ENCODE measurements around the gene PLPP6. TPM values are rescaled to one million over a fixed set of nuclear protein-coding genes. Genes with fewer than 3 reads are reported as not detected.

PLPP6 gene
- total and polyA plus RNA-seq, 2 donors (not counting 1 experiment from before 2014, with no cell fraction given) = 6.3 to 14.3 TPM

DNA sequence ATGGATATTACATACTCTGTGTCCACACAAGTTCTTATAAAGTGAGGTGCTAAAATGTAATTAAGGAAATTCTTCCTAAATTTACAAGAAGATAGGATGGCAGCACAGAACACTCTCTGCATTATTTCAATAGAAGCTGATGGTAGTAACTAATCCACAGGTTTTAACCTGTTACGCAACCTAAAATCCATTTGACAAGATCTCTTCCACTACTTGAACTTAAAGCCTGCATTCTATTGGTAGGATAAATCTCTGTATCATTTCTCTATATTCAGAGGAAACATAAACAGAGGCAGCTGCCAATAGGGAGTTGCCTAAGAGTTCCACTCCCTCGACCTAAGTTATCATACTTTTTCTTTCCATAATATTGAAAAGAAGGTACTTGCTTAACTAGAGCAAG is 38.8 kb downstream of the PLPP6 start:
- H3K27me3 Mint-ChIP-seq = no peaks in the 10 kb centered on the region
- ATAC-seq (ENCODE audit: low read depth) (no peak), DNase-seq (no peak)
- Histone ChIP-seq H3K4me2 (replicated peaks; ENCODE audit: low read depth, low read length, poor library complexity, severe bottlenecking) (no peak overlapping the region), H3K4me3 (ENCODE audit: control extremely low read depth in 1 of 5, extremely low read depth in 1 of 5, insufficient read depth in 1 of 5, low read depth in 2 of 5, low read length in 4 of 5) (no peak overlapping the region), H3K9me3 (ENCODE audit: control extremely low read depth in 1 of 3, control insufficient read depth in 2 of 3, insufficient read depth in 1 of 3, low read length in 2 of 3) (no peaks in the 10 kb centered on the region), H4K20me1 (ENCODE audit: control insufficient read depth, insufficient read depth, low read length, poor library complexity, severe bottlenecking) (no peaks in the 10 kb centered on the region), H3K27ac (ENCODE audit: low read length in 2 of 2) (no peak overlapping the region), H3K27me3 (replicated peaks in 1 of 4; ENCODE audit: control extremely low read depth in 1 of 4, control insufficient read depth in 3 of 4, insufficient read depth in 4 of 4, low read length in 3 of 4) (no peaks in the 10 kb centered on the region), H3K36me3 (replicated peaks in 1 of 2; ENCODE audit: control extremely low read depth in 1 of 2, control insufficient read depth in 1 of 2, extremely low read depth in 1 of 2, insufficient read depth in 2 of 2, low read length in 1 of 2) (peaks cover 12 to 13% of the 10 kb centered on the region in 2 experiments), H3K9ac (ENCODE audit: low read length) (no peak overlapping the region), H3K4me1 (ENCODE audit: control insufficient read depth in 2 of 2, insufficient read depth in 2 of 2, low read length in 2 of 2) (no peaks in the 10 kb centered on the region), H2AFZ (ENCODE audit: insufficient read depth, low read depth, low read length, poor library complexity, severe bottlenecking) (no peak overlapping the region), H3K79me2 (ENCODE audit: control insufficient read depth, insufficient read depth, low read length) (no peaks in the 10 kb centered on the region)
- no peak overlapping the region for H3K4me3 Mint-ChIP-seq
- no peak overlapping the region for H3K27ac Mint-ChIP-seq
- intact Hi-C loops (cut with micrococcal nuclease) = no loop called here
- WGBS (ENCODE audit: insufficient coverage) = no CpG with 5 or more reads among the region's 2 CpGs
- H3K9me3 Mint-ChIP-seq (ENCODE audit: insufficient read depth) = no peaks in the 10 kb centered on the region
- ChIA-PET POLR2A (interaction anchor here (1.0 kb wide), 1 partner anchor 22 kb away, joined by 3 read pairs; the partner anchor contains the start of gene CDC37L1), CTCF (no interaction called here)
- H3K4me1 Mint-ChIP-seq = no peaks in the 10 kb centered on the region
- TF ChIP-seq CTCF (IDR thresholded peaks at IDR 0.05) (no peak), EZH2 (IDR thresholded peaks at IDR 0.05; ENCODE audit: borderline replicate concordance, insufficient read depth, low read depth, low read length, poor library complexity, severe bottlenecking) (no peak)

DNA sequence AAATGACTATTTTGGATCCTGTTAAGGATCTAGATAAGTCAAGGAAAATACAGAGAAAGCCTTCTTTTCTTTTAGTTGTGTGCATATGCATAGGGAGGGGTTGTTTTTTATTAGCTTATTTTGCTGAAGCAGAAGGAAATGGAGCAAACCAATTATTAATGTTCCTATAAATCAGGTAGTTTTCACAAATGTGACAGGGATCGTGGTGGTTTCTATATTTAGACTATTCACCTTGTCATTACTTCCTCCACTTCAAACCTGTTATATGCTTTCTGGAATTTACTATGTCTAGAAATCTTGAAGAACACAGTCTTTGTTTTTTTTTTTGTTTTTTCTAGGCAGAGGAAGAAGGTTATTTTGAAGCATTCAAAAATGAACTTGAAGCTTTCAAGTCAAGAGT is 39.4 kb downstream of the PLPP6 start:
- WGBS (ENCODE audit: insufficient coverage) = no CpG with 5 or more reads among the region's 1 CpG
- Histone ChIP-seq H3K9me3 (ENCODE audit: control extremely low read depth in 1 of 3, control insufficient read depth in 2 of 3, insufficient read depth in 1 of 3, low read length in 2 of 3) (no peaks in the 10 kb centered on the region), H3K36me3 (replicated peaks in 1 of 2; ENCODE audit: control extremely low read depth in 1 of 2, control insufficient read depth in 1 of 2, extremely low read depth in 1 of 2, insufficient read depth in 2 of 2, low read length in 1 of 2) (peaks cover 12 to 13% of the 10 kb centered on the region in 2 experiments), H3K27me3 (replicated peaks in 1 of 4; ENCODE audit: control extremely low read depth in 1 of 4, control insufficient read depth in 3 of 4, insufficient read depth in 4 of 4, low read length in 3 of 4) (no peaks in the 10 kb centered on the region), H3K4me2 (replicated peaks; ENCODE audit: low read depth, low read length, poor library complexity, severe bottlenecking) (no peak overlapping the region), H3K9ac (ENCODE audit: low read length) (no peak overlapping the region), H3K4me3 (ENCODE audit: control extremely low read depth in 1 of 5, extremely low read depth in 1 of 5, insufficient read depth in 1 of 5, low read depth in 2 of 5, low read length in 4 of 5) (no peak overlapping the region), H2AFZ (ENCODE audit: insufficient read depth, low read depth, low read length, poor library complexity, severe bottlenecking) (no peak overlapping the region), H3K79me2 (ENCODE audit: control insufficient read depth, insufficient read depth, low read length) (no peaks in the 10 kb centered on the region), H3K4me1 (ENCODE audit: control insufficient read depth in 2 of 2, insufficient read depth in 2 of 2, low read length in 2 of 2) (no peaks in the 10 kb centered on the region), H4K20me1 (ENCODE audit: control insufficient read depth, insufficient read depth, low read length, poor library complexity, severe bottlenecking) (no peaks in the 10 kb centered on the region), H3K27ac (ENCODE audit: low read length in 2 of 2) (no peak overlapping the region)
- no peak for ATAC-seq (ENCODE audit: low read depth)
- no peaks in the 10 kb centered on the region for H3K27me3 Mint-ChIP-seq
- POLR2A ChIA-PET = interaction anchor here (0.5 to 1.0 kb wide), 2 partner anchors 22 to 82 kb away, joined by 3 to 7 read pairs; partner anchors contain the start of gene CDC37L1
- DNase-seq = no peak
- H3K9me3 Mint-ChIP-seq (ENCODE audit: insufficient read depth) = no peaks in the 10 kb centered on the region
- H3K27ac Mint-ChIP-seq = no peak overlapping the region
- H3K4me1 Mint-ChIP-seq = no peaks in the 10 kb centered on the region
- H3K4me3 Mint-ChIP-seq = no peak overlapping the region
- CTCF ChIA-PET = no interaction called here
- intact Hi-C loops (cut with micrococcal nuclease) = no loop called here
- TF ChIP-seq EZH2 (IDR thresholded peaks at IDR 0.05; ENCODE audit: borderline replicate concordance, insufficient read depth, low read depth, low read length, poor library complexity, severe bottlenecking) = no peak
- TF ChIP-seq CTCF (IDR thresholded peaks at IDR 0.05) = no peak

Measured in B cell (primary cell).